ENCODE results near the gene RNU5B-1.

- TF ChIP-seq CTCF (IDR thresholded peaks at IDR 0.05; ENCODE audit: low read depth, low read length) (no peak), EZH2phosphoT487 (IDR thresholded peaks at IDR 0.05; ENCODE audit: low read depth) (no peak)
Observed at GRCh38 chr15:65326818-65327217, 22.3 kb downstream of the RNU5B-1 start.

Measured in OCI-LY3 (cell line).